ENCODE measurements around the gene SOWAHA. TPM values are rescaled to one million over a fixed set of nuclear protein-coding genes. Genes with fewer than 3 reads are reported as not detected.

The SOWAHA gene
- total RNA-seq, 4 donors from 2014 or later, result 0.27 to 0.87 TPM; not detected in 2

GRCh38 chr5:132823481-132824050, 10.5 kb downstream of the SOWAHA start:
- no peak for ATAC-seq

GRCh38 chr5:132824426-132824825, 11.3 kb downstream of the SOWAHA start:
- TF ChIP-seq POLR2AphosphoS5 (IDR thresholded peaks at IDR 0.05) (no peak), CTCF (IDR thresholded peaks at IDR 0.05) (no peak), EP300 (IDR thresholded peaks at IDR 0.05) (no peak)
- 83% methylated on average over 1 of the region's 3 CpGs; no CpG with 5 or more reads in 1 of the 2 donors for WGBS, 2 donors (ENCODE audit: low coverage in 1 of 2)

More at GRCh38 chr5:132823481-132824050, 10.5 kb downstream of the SOWAHA start:
- WGBS, 2 donors (ENCODE audit: low coverage in 1 of 2), result 80% methylated on average over 1 of the region's 7 CpGs; no CpG with 5 or more reads in 1 of the 2 donors
- H3K4me3 ChIP-seq, result peak overlapping the region in 1 of 2 donors; percentile 40
- peaks cover 0 to 38% (median 4%) of the 10 kb centered on the region in 3 donors for H3K4me1 ChIP-seq
- H3K27ac ChIP-seq, result peak overlapping the region in 2 of 4 donors; percentile 3 to 60
- H3K9me3 ChIP-seq, result no peaks in the 10 kb centered on the region
- TF ChIP-seq CTCF (IDR thresholded peaks at IDR 0.05) (peak in 1 of 4 experiments; percentile 5), EP300 (IDR thresholded peaks at IDR 0.05) (no peak)
- peaks cover 23% of the 10 kb centered on the region for H3K27me3 ChIP-seq
- H3K36me3 ChIP-seq, result peaks cover 0 to 23% of the 10 kb centered on the region in 2 donors

GRCh38 chr5:132825033-132825833, 12.1 kb downstream of the SOWAHA start:
- peaks cover 0 to 23% of the 10 kb centered on the region in 2 donors for H3K36me3 ChIP-seq
- H3K9me3 ChIP-seq, result no peaks in the 10 kb centered on the region
- H3K27ac ChIP-seq, result no peak overlapping the region
- peak overlapping the region in 1 of 2 donors; percentile 28 for H3K4me3 ChIP-seq
- 94% methylated on average over 9 of the region's 71 CpGs; no CpG with 5 or more reads in 1 of the 2 donors for WGBS, 2 donors (ENCODE audit: low coverage in 1 of 2)
- no peak for ATAC-seq
- TF ChIP-seq POLR2A (IDR thresholded peaks at IDR 0.05) (no peak), CTCF (IDR thresholded peaks at IDR 0.05) (no peak), POLR2AphosphoS5 (IDR thresholded peaks at IDR 0.05) (no peak), EP300 (IDR thresholded peaks at IDR 0.05) (no peak)
- peaks cover 0 to 42% (median 9%) of the 10 kb centered on the region in 3 donors for H3K4me1 ChIP-seq
- peaks cover 12% of the 10 kb centered on the region for H3K27me3 ChIP-seq

More at GRCh38 chr5:132824426-132824825, 11.3 kb downstream of the SOWAHA start:
- H3K27ac ChIP-seq, result no peak overlapping the region
- peaks cover 15% of the 10 kb centered on the region for H3K27me3 ChIP-seq
- H3K4me3 ChIP-seq, result no peak overlapping the region
- no peak for ATAC-seq
- H3K9me3 ChIP-seq, result no peaks in the 10 kb centered on the region
- peaks cover 0 to 23% of the 10 kb centered on the region in 2 donors for H3K36me3 ChIP-seq
- H3K4me1 ChIP-seq, result peaks cover 0 to 45% (median 6%) of the 10 kb centered on the region in 3 donors

- Histone ChIP-seq H3K27ac (no peak overlapping the region), H3K9me3 (no peaks in the 10 kb centered on the region), H3K4me1 (peaks cover 0 to 46% (median 11%) of the 10 kb centered on the region in 3 donors), H3K4me3 (peak overlapping the region in 1 of 2 donors; percentile 28), H3K27me3 (peaks cover 12% of the 10 kb centered on the region), H3K36me3 (peaks cover 0 to 23% of the 10 kb centered on the region in 2 donors)
- TF ChIP-seq POLR2AphosphoS5 (IDR thresholded peaks at IDR 0.05) (no peak), CTCF (IDR thresholded peaks at IDR 0.05) (no peak), POLR2A (IDR thresholded peaks at IDR 0.05) (no peak), EP300 (IDR thresholded peaks at IDR 0.05) (no peak)
- no peak for ATAC-seq
- WGBS, 2 donors (ENCODE audit: low coverage in 1 of 2), result 51 to 100% methylated on average over 1 to 18 of the region's 43 CpGs
Measured at GRCh38 chr5:132825834-132826391, 12.8 kb downstream of the SOWAHA start.
